NT2/D1 (cell line): ENCODE data around the gene BNC1.

ENCODE experiments used
- SUZ12 ChIP-seq: IDR thresholded peaks from 2 replicates; pipeline ENCODE4 v1.6.1; 2011; ENCODE audit not compliant: insufficient read length, insufficient read depth; ENCODE audit errors: extremely low read depth
- YY1 ChIP-seq: IDR thresholded peaks from 2 replicates; pipeline ENCODE4 v1.6.1; 2011; ENCODE audit not compliant: insufficient read length, insufficient read depth
- ZNF274 ChIP-seq: IDR thresholded peaks from 2 replicates; pipeline ENCODE4 v1.6.1; 2011; ENCODE audit warnings: mild to moderate bottlenecking, low read depth, low read length

DNA sequence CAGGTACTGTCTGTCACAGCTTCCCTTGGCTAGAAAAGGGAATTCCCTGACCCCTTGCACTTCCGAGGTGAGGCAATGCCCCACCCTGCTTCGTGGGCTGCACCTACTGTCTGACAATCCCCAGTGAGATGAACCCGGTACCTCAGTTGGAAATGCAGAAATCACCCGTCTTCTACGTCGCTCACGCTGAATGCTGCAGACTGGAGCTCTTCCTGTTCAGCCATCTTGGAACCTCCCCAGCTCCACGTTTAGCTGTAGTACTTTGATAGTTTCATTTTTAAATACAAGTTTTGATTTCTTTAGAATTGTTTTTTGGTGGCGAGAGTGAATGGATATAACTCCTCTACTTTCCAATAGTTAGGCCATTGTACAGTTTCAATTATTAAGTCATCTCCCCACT, 59.0 kb downstream of the BNC1 start:
- TF ChIP-seq YY1, result no peak
- TF ChIP-seq ZNF274, result no peak
- no peak for TF ChIP-seq SUZ12
